ENCODE data around the gene ATG14.

DNA sequence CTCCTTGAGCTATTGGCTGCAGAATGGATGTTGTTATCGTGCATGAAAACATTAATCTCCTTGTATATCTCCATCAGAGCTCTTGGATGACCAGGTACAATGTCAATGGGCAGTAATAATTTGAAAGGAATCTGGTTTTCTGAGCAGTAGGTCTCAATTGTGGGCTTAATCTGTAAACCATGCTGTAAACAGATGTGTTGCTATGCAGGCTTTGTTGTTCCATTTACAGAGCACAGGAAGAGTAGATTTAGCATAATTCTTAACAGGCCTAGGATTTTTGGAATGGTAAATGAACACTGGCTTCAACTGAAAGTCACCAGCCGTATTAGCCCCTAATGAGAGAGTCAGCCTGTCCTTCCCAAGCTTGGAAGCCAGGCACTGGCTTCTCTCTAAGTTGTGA is 50.4 kb downstream of the ATG14 start:
- TF ChIP-seq, protein P1, sequence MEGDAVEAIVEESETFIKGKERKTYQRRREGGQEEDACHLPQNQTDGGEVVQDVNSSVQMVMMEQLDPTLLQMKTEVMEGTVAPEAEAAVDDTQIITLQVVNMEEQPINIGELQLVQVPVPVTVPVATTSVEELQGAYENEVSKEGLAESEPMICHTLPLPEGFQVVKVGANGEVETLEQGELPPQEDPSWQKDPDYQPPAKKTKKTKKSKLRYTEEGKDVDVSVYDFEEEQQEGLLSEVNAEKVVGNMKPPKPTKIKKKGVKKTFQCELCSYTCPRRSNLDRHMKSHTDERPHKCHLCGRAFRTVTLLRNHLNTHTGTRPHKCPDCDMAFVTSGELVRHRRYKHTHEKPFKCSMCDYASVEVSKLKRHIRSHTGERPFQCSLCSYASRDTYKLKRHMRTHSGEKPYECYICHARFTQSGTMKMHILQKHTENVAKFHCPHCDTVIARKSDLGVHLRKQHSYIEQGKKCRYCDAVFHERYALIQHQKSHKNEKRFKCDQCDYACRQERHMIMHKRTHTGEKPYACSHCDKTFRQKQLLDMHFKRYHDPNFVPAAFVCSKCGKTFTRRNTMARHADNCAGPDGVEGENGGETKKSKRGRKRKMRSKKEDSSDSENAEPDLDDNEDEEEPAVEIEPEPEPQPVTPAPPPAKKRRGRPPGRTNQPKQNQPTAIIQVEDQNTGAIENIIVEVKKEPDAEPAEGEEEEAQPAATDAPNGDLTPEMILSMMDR (IDR thresholded peaks at IDR 0.05): no peak
- no peak for TF ChIP-seq EZH2 (IDR thresholded peaks at IDR 0.05)
